Vagina (tissue), 2 donors: ENCODE data around the gene KAZN. TPM values are rescaled to one million over a fixed set of nuclear protein-coding genes. Genes with fewer than 3 reads are reported as not detected.
A peak's percentile ranks its signal among the peaks of the same experiment; 100 is the strongest.

ENCODE experiments used
- DNase-seq, 2 donors: peaks; one replicate each; pipeline ENCODE4 v3.0.0-alpha.2; 2017; ENCODE audit errors: extremely low spot score in 2 of 2
- H3K27ac ChIP-seq: fragments of 200-600 bp; sonication (generic); one replicate; pipeline ENCODE4 v1.5.1; 2019
- H3K27me3 ChIP-seq: fragments of 200-600 bp; sonication (generic); one replicate; pipeline ENCODE4 v1.5.1; 2019
- H3K36me3 ChIP-seq, 2 donors: fragments of 200-600 bp; sonication (generic); one replicate each; pipeline ENCODE4 v1.5.1; 2017 to 2019
- H3K4me1 ChIP-seq: fragments of 200-600 bp; sonication (generic); one replicate; pipeline ENCODE4 v1.5.1; 2019
- H3K4me3 ChIP-seq, 2 donors: fragments of 200-600 bp; sonication (generic); 1 replicate in 1 of 2; 2 replicates in 1 of 2; pipeline ENCODE4 v1.5.1; 2016 to 2019
- H3K9me3 ChIP-seq: fragments of 200-600 bp; sonication (generic); one replicate; pipeline ENCODE4 v1.5.1; 2019
- CTCF ChIP-seq, 3 experiments: fragments of 450-650 bp in 2 of 3; fragments of 200-600 bp in 1 of 3; sonication (generic) in 1 of 3; IDR thresholded peaks; one replicate each; pipeline ENCODE4 v1.5.1; 2017 to 2019; ENCODE audit warnings: antibody characterized with exemption in 3 of 3, mild to moderate bottlenecking in 2 of 3, moderate library complexity in 2 of 3
- POLR2A ChIP-seq, 2 donors: fragments of 450-650 bp; IDR thresholded peaks; one replicate each; pipeline ENCODE4 v1.6.1; 2017; ENCODE audit warnings: antibody characterized with exemption in 2 of 2, mild to moderate bottlenecking in 2 of 2, moderate library complexity in 2 of 2
- POLR2AphosphoS5 ChIP-seq, 2 donors: sonication (generic); formaldehyde crosslinking; IDR thresholded peaks; one replicate each; pipeline ENCODE4 v1.9.0; 2017; ENCODE audit warnings: antibody characterized with exemption in 2 of 2, mild to moderate bottlenecking in 2 of 2, low read depth in 1 of 2; ENCODE audit not compliant: insufficient read depth in 1 of 2
- intact Hi-C: fragments of 100-400 bp; cut with DNase I; formaldehyde crosslinking; loops from one replicate; pipeline ENCODE4 v1.15.1; 2023
- total RNA-seq: library from RNA; depleted of rRNA; stranded (reverse); fragments of >200 nt; gene quantifications from one replicate; pipeline ENCODE4 v1.2.3, GENCODE V29; 2016

The KAZN gene
- total RNA-seq, 1 donor from 2014 or later, result 29.5 TPM

- peak overlapping the region; percentile 72 to 78 for H3K4me3 ChIP-seq
- H3K9me3 ChIP-seq, result no peaks in the 10 kb centered on the region
- intact Hi-C loops, result loop anchor here (2.0 to 10.0 kb wide), 2 partner anchors 62 to 120 kb away; no protein-coding TSS in a partner anchor
- peak overlapping the region; percentile 96 for H3K27ac ChIP-seq
- peak in 1 of 2 donors; percentile 95 for DNase-seq
- no peaks in the 10 kb centered on the region for H3K36me3 ChIP-seq
- peaks cover 35% of the 10 kb centered on the region for H3K4me1 ChIP-seq
- peak; percentile 69 to 76 for TF ChIP-seq POLR2AphosphoS5 (IDR thresholded peaks at IDR 0.05; ENCODE audit: insufficient read depth in 1 of 2, low read depth in 1 of 2)
- peak; percentile 34 to 65 (median 42) for TF ChIP-seq CTCF (IDR thresholded peaks at IDR 0.05)
- no peak for TF ChIP-seq POLR2A (IDR thresholded peaks at IDR 0.05)
- H3K27me3 ChIP-seq, result no peaks in the 10 kb centered on the region
Observed at GRCh38 chr1:15152318-15153183, 554.1 kb downstream of the KAZN start.

- no peak for DNase-seq
- Histone ChIP-seq H3K9me3 (no peaks in the 10 kb centered on the region), H3K4me3 (peak within 1 kb of the TSS; percentile 72 to 78), H3K27ac (peak within 1 kb of the TSS; percentile 96), H3K36me3 (no peaks in the 10 kb centered on the region), H3K4me1 (peaks cover 42% of the 10 kb centered on the region), H3K27me3 (no peaks in the 10 kb centered on the region)
- intact Hi-C loops, result loop anchor here (2.0 to 10.0 kb wide), 2 partner anchors 61 to 119 kb away; no protein-coding TSS in a partner anchor
- TF ChIP-seq CTCF (IDR thresholded peaks at IDR 0.05), result no peak
- TF ChIP-seq POLR2A (IDR thresholded peaks at IDR 0.05), result peak in 1 of 2 donors; percentile 79
- peak in 1 of 2 donors; percentile 76 for TF ChIP-seq POLR2AphosphoS5 (IDR thresholded peaks at IDR 0.05; ENCODE audit: insufficient read depth in 1 of 2, low read depth in 1 of 2)
Observed at GRCh38 chr1:15153184-15153841, 554.8 kb downstream of the KAZN start, which contains the start of gene TMEM51. Gene TMEM51, plus strand, starts transcription at chr1:15153747. Its CDS starts 61,341 bp downstream, at chr1:15215088.

- H3K27me3 ChIP-seq, result no peaks in the 10 kb centered on the region
- peak overlapping the region; percentile 72 to 78 for H3K4me3 ChIP-seq
- intact Hi-C loops, result loop anchor here (2.0 to 10.0 kb wide), 2 partner anchors 61 to 119 kb away; no protein-coding TSS in a partner anchor
- no peak for TF ChIP-seq POLR2A (IDR thresholded peaks at IDR 0.05)
- TF ChIP-seq CTCF (IDR thresholded peaks at IDR 0.05), result peak; percentile 22 to 56 (median 53)
- no peak for TF ChIP-seq POLR2AphosphoS5 (IDR thresholded peaks at IDR 0.05; ENCODE audit: insufficient read depth in 1 of 2, low read depth in 1 of 2)
- peak overlapping the region; percentile 96 for H3K27ac ChIP-seq
- H3K4me1 ChIP-seq, result peaks cover 48% of the 10 kb centered on the region
- H3K9me3 ChIP-seq, result no peaks in the 10 kb centered on the region
- no peaks in the 10 kb centered on the region for H3K36me3 ChIP-seq
- DNase-seq, result no peak
Observed at GRCh38 chr1:15153842-15154479, 555.5 kb downstream of the KAZN start.

GRCh38 chr1:15154480-15155036 lies 556.1 kb downstream of the KAZN start:
- Histone ChIP-seq H3K27me3 (no peaks in the 10 kb centered on the region), H3K9me3 (no peaks in the 10 kb centered on the region), H3K4me3 (peak overlapping the region; percentile 72 to 78), H3K4me1 (peaks cover 54% of the 10 kb centered on the region), H3K27ac (peak overlapping the region; percentile 96), H3K36me3 (no peaks in the 10 kb centered on the region)
- DNase-seq, result no peak
- intact Hi-C loops, result loop anchor here (10.0 kb wide), 1 partner anchor 60 kb away; no protein-coding TSS in a partner anchor
- TF ChIP-seq POLR2A (IDR thresholded peaks at IDR 0.05) (no peak), POLR2AphosphoS5 (IDR thresholded peaks at IDR 0.05; ENCODE audit: insufficient read depth in 1 of 2, low read depth in 1 of 2) (peak in 1 of 2 donors; percentile 59)
